Endothelial cell of umbilical vein (primary cell): ENCODE results near the gene MGAT5B. TPM values are rescaled to one million over a fixed set of nuclear protein-coding genes. Genes with fewer than 3 reads are reported as not detected.

Experiments
- BruUV-seq: library from RNA; stranded (reverse); fragments of 400-500 nt; replicated peaks from 2 replicates; lab custom pipeline; 2021; lab: Mats Ljungman, UMichigan
- CTCF ChIA-PET: fragments of 300-600, 350-600 bp; sonication (Branson Sonifier 250); formaldehyde crosslinking; loops from one replicate; lab custom pipeline; 2021; ENCODE audit warnings: antibody characterized with exemption, inconsistent platforms; lab: Charles Lee
- POLR2A ChIA-PET: fragments of 300-600, 350-600 bp; sonication (Branson Sonifier 250); formaldehyde crosslinking; loops from one replicate; lab custom pipeline; 2021; ENCODE audit warnings: antibody characterized with exemption, inconsistent platforms; lab: Charles Lee
- DNase-seq: peaks from one replicate; pipeline ENCODE4 v3.0.0-alpha.2; 2011; ENCODE audit warnings: low read depth, low spot score
- FAIRE-seq: peaks from 2 replicates; lab custom pipeline; 2011; peaks lifted over from hg19 to GRCh38; lab: Jason Lieb, UNC
- H2AFZ ChIP-seq: 2 replicates; pipeline ENCODE4 v1.6.0; 2012; ENCODE audit warnings: low read depth, low read length, control low read depth, inconsistent platforms
- H3K27ac ChIP-seq: 2 replicates; pipeline ENCODE4 v1.5.1; 2011; ENCODE audit warnings: low read depth, mild to moderate bottlenecking, control low read depth, low read length, moderate library complexity; ENCODE audit not compliant: insufficient read depth
- H3K27me3 ChIP-seq, 2 experiments: 2 replicates each; pipeline versions ENCODE4 v1.6.0 to v1.6.1; 2011; ENCODE audit warnings: low read length in 2 of 2, mixed read lengths in 1 of 2; ENCODE audit not compliant: control insufficient read depth in 2 of 2, insufficient read depth in 2 of 2
- H3K36me3 ChIP-seq, 2 experiments: 2 replicates in 1 of 2; 3 replicates in 1 of 2; pipeline ENCODE4 v1.5.1; 2011; ENCODE audit warnings: low read length in 2 of 2, mild to moderate bottlenecking in 1 of 2, moderate library complexity in 1 of 2; ENCODE audit not compliant: control insufficient read depth in 2 of 2, insufficient read depth in 2 of 2; ENCODE audit errors: extremely low read depth in 1 of 2
- H3K4me1 ChIP-seq: 3 replicates; pipeline ENCODE4 v1.5.1; 2011; ENCODE audit warnings: mild to moderate bottlenecking, low read length; ENCODE audit not compliant: control insufficient read depth, insufficient read depth; ENCODE audit errors: extremely low read depth
- H3K4me2 ChIP-seq: 2 replicates; pipeline ENCODE4 v1.6.1; 2011; ENCODE audit warnings: low read length, control low read depth, mixed read lengths; ENCODE audit not compliant: insufficient read depth
- H3K4me3 ChIP-seq, 3 experiments: fragments of 200-600 bp in 1 of 3; sonication (generic), shearing (Covaris generic) in 1 of 3; replicated peaks in 1 of 3; 2 replicates each; pipeline ENCODE4 v1.5.1; 2011 to 2016; ENCODE audit warnings: control low read depth in 3 of 3, low read length in 3 of 3, mild to moderate bottlenecking in 2 of 3, inconsistent platforms in 1 of 3, low read depth in 1 of 3, moderate library complexity in 1 of 3; ENCODE audit not compliant: insufficient read depth in 1 of 3
- H3K79me2 ChIP-seq: 2 replicates; pipeline ENCODE4 v1.6.0; 2012; ENCODE audit warnings: low read length, inconsistent platforms; ENCODE audit not compliant: control insufficient read depth, insufficient read depth
- H3K9ac ChIP-seq: replicated peaks from 2 replicates; pipeline ENCODE3; 2011; ENCODE audit warnings: low read length, control low read depth; ENCODE audit not compliant: insufficient read depth; ENCODE audit errors: extremely low read depth
- H3K9me1 ChIP-seq: replicated peaks from 3 replicates; pipeline ENCODE4 v1.6.0; 2011; ENCODE audit warnings: mild to moderate bottlenecking, low read length; ENCODE audit not compliant: control insufficient read depth, insufficient read depth; ENCODE audit errors: extremely low read depth
- H3K9me3 ChIP-seq: replicated peaks from 2 replicates; pipeline ENCODE4 v1.5.1; 2012; ENCODE audit warnings: low read length, inconsistent platforms; ENCODE audit not compliant: control insufficient read depth, insufficient read depth
- H4K20me1 ChIP-seq: replicated peaks from 2 replicates; pipeline ENCODE3; 2011; ENCODE audit warnings: mild to moderate bottlenecking, low read length; ENCODE audit not compliant: control insufficient read depth, insufficient read depth; ENCODE audit errors: extremely low read depth
- EZH2 ChIP-seq: IDR thresholded peaks from 2 replicates; pipeline ENCODE4 v1.6.1; 2012; ENCODE audit warnings: borderline replicate concordance, low read depth, mild to moderate bottlenecking, moderate library complexity, low read length, inconsistent platforms; ENCODE audit not compliant: severe bottlenecking
- FOS ChIP-seq: IDR thresholded peaks from 2 replicates; pipeline ENCODE4 v1.6.1; 2011; ENCODE audit warnings: mild to moderate bottlenecking, low read length, moderate library complexity, borderline replicate concordance; ENCODE audit not compliant: insufficient read depth
- GATA2 ChIP-seq: IDR thresholded peaks from 2 replicates; pipeline ENCODE4 v1.7.0; 2011; ENCODE audit warnings: low read depth, mild to moderate bottlenecking, moderate library complexity, mixed read lengths, low read length; ENCODE audit not compliant: insufficient read length, insufficient read depth
- JUN ChIP-seq: IDR thresholded peaks from 2 replicates; pipeline ENCODE4 v1.6.1; 2011; ENCODE audit warnings: borderline replicate concordance, low read depth; ENCODE audit not compliant: insufficient read length, insufficient read depth
- MYC ChIP-seq: IDR thresholded peaks from one replicate; pipeline ENCODE4 v1.6.1; 2011; ENCODE audit warnings: mild to moderate bottlenecking, low read depth, low read length
- POLR2A ChIP-seq: IDR thresholded peaks from 2 replicates; pipeline ENCODE4 v1.6.1; 2012; ENCODE audit warnings: low read depth, mild to moderate bottlenecking, control low read depth, low read length
- POLR2AphosphoS5 ChIP-seq: IDR thresholded peaks from 2 replicates; pipeline ENCODE4 v1.6.1; 2012; ENCODE audit warnings: low read depth, mild to moderate bottlenecking, control low read depth, low read length, moderate library complexity; ENCODE audit not compliant: insufficient read depth
- dilution Hi-C: fragments of 300-500 bp; cut with MboI; formaldehyde crosslinking; loops from one replicate; pipeline ENCODE4 v1.15.0; 2019; ENCODE audit warnings: low sequenced_read_pairs; ENCODE audit not compliant: extremely low pct_ligation_motif_present
- intact Hi-C: fragments of 100-400 bp; cut with micrococcal nuclease; formaldehyde crosslinking; loops from one replicate; pipeline ENCODE4 v1.10.0; 2022
- polyA plus RNA-seq, 4 experiments: library from polyadenylated mRNA; depleted of rRNA in 3 of 4; stranded (reverse) in 3 of 4; unstranded in 1 of 4; fragments of >200 nt; gene quantifications; 2 replicates each; pipeline versions ENCODE4 v1.2.1 to v1.2.3, GENCODE V29; 2011 to 2012; ENCODE audit warnings: missing spikeins in 1 of 4
- total RNA-seq: library from RNA; stranded (reverse); gene quantifications from 2 replicates; pipeline ENCODE4 v1.2.3, GENCODE V29; 2021
- TF ChIP-seq, protein P1 (sequence below): IDR thresholded peaks from 2 replicates; pipeline ENCODE4 v1.6.1; 2011; ENCODE audit not compliant: insufficient read depth, insufficient read length
- TF ChIP-seq, protein P2 (sequence below), 2 donors: IDR thresholded peaks; 1 replicate in 1 of 2; 2 replicates in 1 of 2; pipeline ENCODE4 v1.5.1; 2011; ENCODE audit warnings: low read length in 2 of 2, mild to moderate bottlenecking in 2 of 2, moderate library complexity in 2 of 2, control low read depth in 1 of 2, inconsistent platforms in 1 of 2, low read depth in 1 of 2; ENCODE audit not compliant: insufficient read depth in 1 of 2; ENCODE audit errors: extremely low read depth in 1 of 2

The MGAT5B gene
- total and polyA plus RNA-seq, 2 donors (not counting 3 experiments of a cell fraction or from before 2014, with no cell fraction given): 1.7 to 2.1 TPM

DNA sequence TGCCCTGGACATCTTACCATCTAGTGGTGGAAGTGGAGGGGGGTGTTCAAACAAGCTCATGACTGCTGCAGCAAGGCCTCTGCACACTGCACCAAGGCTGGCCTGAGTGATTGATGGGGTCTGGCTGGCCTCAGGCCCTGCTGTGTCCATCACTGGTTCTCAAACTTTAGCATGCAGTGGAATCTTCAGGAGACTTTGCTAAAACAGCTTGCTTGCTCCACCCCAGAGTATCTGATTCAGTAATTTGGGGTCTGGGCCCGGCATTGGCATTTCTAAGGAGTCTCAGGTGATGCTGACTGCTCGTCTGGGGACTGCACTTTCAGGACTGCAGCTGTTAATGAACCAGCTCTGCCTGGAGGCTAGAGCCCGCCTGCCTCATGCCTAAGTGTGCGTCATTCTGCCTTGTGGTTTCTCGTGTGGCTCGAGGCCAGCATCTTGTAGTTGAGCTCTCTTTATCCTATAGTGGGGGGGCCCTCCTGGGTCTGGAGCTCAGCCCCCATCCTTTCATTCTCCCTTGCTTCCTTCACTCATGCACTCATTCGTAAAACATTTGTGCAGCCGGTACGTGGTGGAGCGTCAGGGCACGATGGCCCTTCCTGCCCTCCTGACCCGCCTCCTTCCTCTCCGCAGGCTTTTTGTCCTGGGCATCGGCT lies 4.1 kb downstream of the MGAT5B start:
- Histone ChIP-seq H3K79me2 (no peaks in the 10 kb centered on the region), H3K4me1 (peaks cover 29% of the 10 kb centered on the region), H3K27me3 (peaks cover 0 to 12% of the 10 kb centered on the region in 2 experiments), H2AFZ (no peak overlapping the region), H3K9me1 (no peaks in the 10 kb centered on the region), H3K9me3 (no peaks in the 10 kb centered on the region), H3K27ac (peak overlapping the region; percentile 60), H3K4me2 (no peak overlapping the region), H3K4me3 (no peak overlapping the region), H3K9ac (peak overlapping the region; percentile 11), H4K20me1 (no peaks in the 10 kb centered on the region), H3K36me3 (no peaks in the 10 kb centered on the region)
- intact Hi-C loops: no loop called here
- peak; percentile 72 for DNase-seq
- no TSS peak for BruUV-seq
- dilution Hi-C loops: no loop called here
- ChIA-PET POLR2A (no interaction called here), CTCF (interaction anchor here (0.6 to 8.4 kb wide), 7 partner anchors 20 to 216 kb away, joined by 3 to 334 read pairs (median 3); no protein-coding TSS in a partner anchor)
- TF ChIP-seq POLR2AphosphoS5 (peak; percentile 49), GATA2 (no peak)
- FAIRE-seq: peak; percentile 97

DNA sequence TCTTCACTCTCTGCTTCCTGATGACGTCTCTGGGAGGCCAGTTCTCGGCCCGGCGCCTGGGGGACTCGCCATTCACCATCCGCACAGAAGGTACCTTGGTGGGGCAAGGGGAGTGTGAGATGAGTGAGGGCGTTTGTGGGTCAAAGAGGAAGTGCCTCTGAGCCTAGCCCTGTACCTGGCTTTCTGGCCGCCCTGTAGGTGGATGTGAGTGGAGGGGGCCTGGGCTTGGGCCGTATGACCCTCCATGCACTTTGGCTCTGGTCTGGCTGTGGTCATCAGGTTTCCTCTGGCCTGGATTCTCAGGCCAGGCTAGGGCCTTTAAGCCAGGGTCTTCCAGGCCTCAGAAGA lies 4.6 kb downstream of the MGAT5B start:
- peaks cover 0 to 12% of the 10 kb centered on the region in 2 experiments for H3K27me3 ChIP-seq
- no TSS peak for BruUV-seq
- TF ChIP-seq JUN (no peak), EZH2 (no peak), FOS (no peak), GATA2 (no peak), POLR2A (no peak), MYC (no peak), POLR2AphosphoS5 (no peak)
- TF ChIP-seq, protein P1, sequence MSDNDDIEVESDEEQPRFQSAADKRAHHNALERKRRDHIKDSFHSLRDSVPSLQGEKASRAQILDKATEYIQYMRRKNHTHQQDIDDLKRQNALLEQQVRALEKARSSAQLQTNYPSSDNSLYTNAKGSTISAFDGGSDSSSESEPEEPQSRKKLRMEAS: no peak
- TF ChIP-seq, protein P2, sequence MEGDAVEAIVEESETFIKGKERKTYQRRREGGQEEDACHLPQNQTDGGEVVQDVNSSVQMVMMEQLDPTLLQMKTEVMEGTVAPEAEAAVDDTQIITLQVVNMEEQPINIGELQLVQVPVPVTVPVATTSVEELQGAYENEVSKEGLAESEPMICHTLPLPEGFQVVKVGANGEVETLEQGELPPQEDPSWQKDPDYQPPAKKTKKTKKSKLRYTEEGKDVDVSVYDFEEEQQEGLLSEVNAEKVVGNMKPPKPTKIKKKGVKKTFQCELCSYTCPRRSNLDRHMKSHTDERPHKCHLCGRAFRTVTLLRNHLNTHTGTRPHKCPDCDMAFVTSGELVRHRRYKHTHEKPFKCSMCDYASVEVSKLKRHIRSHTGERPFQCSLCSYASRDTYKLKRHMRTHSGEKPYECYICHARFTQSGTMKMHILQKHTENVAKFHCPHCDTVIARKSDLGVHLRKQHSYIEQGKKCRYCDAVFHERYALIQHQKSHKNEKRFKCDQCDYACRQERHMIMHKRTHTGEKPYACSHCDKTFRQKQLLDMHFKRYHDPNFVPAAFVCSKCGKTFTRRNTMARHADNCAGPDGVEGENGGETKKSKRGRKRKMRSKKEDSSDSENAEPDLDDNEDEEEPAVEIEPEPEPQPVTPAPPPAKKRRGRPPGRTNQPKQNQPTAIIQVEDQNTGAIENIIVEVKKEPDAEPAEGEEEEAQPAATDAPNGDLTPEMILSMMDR (IDR thresholded peaks at IDR 0.05; ENCODE audit: extremely low read depth in 1 of 2, insufficient read depth in 1 of 2, low read depth in 1 of 2, low read length in 2 of 2): no peak
- POLR2A ChIA-PET: no interaction called here
- dilution Hi-C loops: no loop called here
- FAIRE-seq (no peak), DNase-seq (no peak)
- no peaks in the 10 kb centered on the region for H4K20me1 ChIP-seq
- peak overlapping the region; percentile 60 for H3K27ac ChIP-seq
- H3K9me3 ChIP-seq: no peaks in the 10 kb centered on the region
- H3K79me2 ChIP-seq: no peaks in the 10 kb centered on the region
- H2AFZ ChIP-seq: no peak overlapping the region
- peaks cover 24% of the 10 kb centered on the region for H3K4me1 ChIP-seq
- no peaks in the 10 kb centered on the region for H3K9me1 ChIP-seq
- H3K36me3 ChIP-seq: no peaks in the 10 kb centered on the region
- H3K4me3 ChIP-seq: no peak overlapping the region
- no peak overlapping the region for H3K9ac ChIP-seq
- CTCF ChIA-PET: interaction anchor here (0.6 to 8.4 kb wide), 6 partner anchors 20 to 215 kb away, joined by 3 to 334 read pairs (median 3); no protein-coding TSS in a partner anchor
- no peak overlapping the region for H3K4me2 ChIP-seq
- intact Hi-C loops: no loop called here
